ENCODE measurements around the gene ABCA7. TPM values are rescaled to one million over a fixed set of nuclear protein-coding genes. Genes with fewer than 3 reads are reported as not detected.

ABCA7 gene
- total RNA-seq, 1 donor from 2014 or later, result 16.3 TPM

DNA sequence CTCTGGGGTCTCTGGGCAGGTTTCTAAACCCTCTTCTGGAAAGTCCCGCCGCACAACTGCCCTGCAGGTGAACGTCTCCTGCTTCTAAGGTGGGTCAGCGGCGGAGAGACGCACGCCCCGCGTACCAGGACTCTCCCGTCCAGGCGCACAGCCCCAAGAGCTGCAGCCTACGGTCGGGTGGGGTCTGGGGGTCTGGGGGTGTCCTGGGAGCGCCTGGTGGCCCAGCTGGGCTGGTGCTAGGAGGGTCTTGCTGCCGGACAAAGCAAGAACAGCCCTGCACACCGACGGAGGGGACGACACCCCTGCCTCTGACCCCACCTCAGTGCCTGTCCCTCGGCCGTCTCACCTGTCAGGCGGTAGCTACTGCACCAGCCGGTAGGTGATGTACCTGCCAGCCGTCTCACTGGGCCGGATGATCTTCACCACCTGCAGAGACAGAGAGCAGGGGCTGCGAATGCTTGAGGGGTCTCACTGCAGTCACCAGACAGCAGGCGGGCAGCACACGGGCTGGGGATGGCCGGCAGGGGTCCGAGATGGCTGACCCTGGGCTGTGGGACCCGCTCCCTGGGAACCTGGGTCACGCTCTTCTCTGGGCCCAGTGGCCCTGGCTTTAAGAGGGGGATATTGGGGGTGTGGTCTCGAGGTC is 49.3 kb downstream of the ABCA7 start:
- TF ChIP-seq, protein P1, sequence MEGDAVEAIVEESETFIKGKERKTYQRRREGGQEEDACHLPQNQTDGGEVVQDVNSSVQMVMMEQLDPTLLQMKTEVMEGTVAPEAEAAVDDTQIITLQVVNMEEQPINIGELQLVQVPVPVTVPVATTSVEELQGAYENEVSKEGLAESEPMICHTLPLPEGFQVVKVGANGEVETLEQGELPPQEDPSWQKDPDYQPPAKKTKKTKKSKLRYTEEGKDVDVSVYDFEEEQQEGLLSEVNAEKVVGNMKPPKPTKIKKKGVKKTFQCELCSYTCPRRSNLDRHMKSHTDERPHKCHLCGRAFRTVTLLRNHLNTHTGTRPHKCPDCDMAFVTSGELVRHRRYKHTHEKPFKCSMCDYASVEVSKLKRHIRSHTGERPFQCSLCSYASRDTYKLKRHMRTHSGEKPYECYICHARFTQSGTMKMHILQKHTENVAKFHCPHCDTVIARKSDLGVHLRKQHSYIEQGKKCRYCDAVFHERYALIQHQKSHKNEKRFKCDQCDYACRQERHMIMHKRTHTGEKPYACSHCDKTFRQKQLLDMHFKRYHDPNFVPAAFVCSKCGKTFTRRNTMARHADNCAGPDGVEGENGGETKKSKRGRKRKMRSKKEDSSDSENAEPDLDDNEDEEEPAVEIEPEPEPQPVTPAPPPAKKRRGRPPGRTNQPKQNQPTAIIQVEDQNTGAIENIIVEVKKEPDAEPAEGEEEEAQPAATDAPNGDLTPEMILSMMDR (conservative IDR thresholded peaks at IDR 0.05), result no peak
- Mint-ChIP-seq H3K36me3 (ENCODE audit: low read depth) (peaks cover 3% of the 10 kb centered on the region), H3K27me3 (ENCODE audit: low read depth) (no peaks in the 10 kb centered on the region), H3K9me3 (no peaks in the 10 kb centered on the region), H3K4me1 (peaks cover 9% of the 10 kb centered on the region), H3K4me3 (no peak overlapping the region), H3K27ac (ENCODE audit: unreplicated experiment) (no peak overlapping the region)
- DNase-seq (ENCODE audit: low read depth, low spot score), result no peak

DNA sequence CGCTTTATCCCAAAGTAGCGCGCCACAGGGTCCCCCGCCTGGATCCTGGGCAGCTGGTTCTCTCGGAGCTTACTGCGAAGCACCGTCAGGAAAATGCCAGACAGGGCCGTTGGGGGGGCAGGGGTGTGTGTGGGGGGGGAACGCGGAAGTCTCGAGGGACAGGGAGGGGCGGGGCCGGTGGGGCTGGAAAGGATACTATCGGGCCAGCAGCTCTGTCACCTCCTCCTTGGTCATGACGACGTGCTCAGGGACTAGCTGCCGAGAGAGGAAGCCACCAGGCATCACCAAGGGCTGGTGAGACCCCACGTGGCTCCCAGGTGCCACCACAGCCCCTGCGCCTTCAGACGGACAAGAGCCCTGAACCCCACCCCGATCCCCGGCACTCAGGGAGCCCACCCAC is 50.0 kb downstream of the ABCA7 start:
- Mint-ChIP-seq H3K27me3 (ENCODE audit: low read depth) (no peaks in the 10 kb centered on the region), H3K4me3 (no peak overlapping the region), H3K36me3 (ENCODE audit: low read depth) (peaks cover 3% of the 10 kb centered on the region), H3K27ac (ENCODE audit: unreplicated experiment) (no peak overlapping the region), H3K4me1 (peaks cover 12% of the 10 kb centered on the region), H3K9me3 (no peaks in the 10 kb centered on the region)
- TF ChIP-seq, protein P1 (conservative IDR thresholded peaks at IDR 0.05), result no peak
- no peak for DNase-seq (ENCODE audit: low read depth, low spot score)

DNA sequence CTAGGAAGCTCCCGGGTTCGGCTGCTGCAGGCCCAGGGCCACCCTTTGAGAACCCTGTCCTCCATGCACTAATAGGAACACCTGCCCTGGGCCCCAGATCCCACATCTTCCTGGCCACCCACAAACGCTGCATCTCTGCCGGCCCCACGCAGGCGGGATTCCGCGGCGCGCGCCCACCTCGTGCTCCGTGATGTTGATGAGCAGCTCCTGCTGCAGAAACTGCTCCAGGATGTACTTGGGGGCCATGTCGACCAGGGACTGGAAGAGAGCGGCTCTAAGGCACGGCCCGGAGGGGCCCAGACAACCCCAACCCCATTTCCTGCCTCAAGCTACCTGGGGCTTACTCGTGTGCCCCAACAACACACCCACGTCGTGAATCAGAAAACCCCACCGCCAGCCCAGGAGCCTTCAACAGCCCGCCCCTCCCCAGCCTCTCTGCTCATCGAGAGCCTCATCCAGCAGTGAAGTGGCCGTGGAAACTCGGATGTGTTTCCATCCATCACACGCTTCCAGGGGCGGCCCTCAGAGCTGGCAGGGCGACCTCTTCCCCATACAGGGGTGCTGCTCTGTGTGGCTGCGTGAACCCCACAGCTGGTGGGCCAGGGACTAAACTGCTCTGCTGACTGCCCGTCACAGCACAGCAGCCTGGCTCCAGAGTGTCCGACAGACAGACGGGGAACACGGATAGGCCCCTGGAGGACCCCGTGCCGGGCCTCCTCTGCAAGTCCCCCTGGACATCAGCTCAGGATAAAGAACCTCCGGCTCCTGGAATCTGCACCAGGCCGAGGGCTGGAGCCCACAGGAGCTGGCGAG is 51.0 kb downstream of the ABCA7 start:
- no peak overlapping the region for H3K27ac Mint-ChIP-seq (ENCODE audit: unreplicated experiment)
- H3K9me3 Mint-ChIP-seq, result no peaks in the 10 kb centered on the region
- no peak overlapping the region for H3K4me3 Mint-ChIP-seq
- TF ChIP-seq, protein P1 (conservative IDR thresholded peaks at IDR 0.05), result no peak
- peaks cover 3% of the 10 kb centered on the region for H3K36me3 Mint-ChIP-seq (ENCODE audit: low read depth)
- H3K27me3 Mint-ChIP-seq (ENCODE audit: low read depth), result no peaks in the 10 kb centered on the region
- no peak for DNase-seq (ENCODE audit: low read depth, low spot score)
- H3K4me1 Mint-ChIP-seq, result peaks cover 20% of the 10 kb centered on the region

DNA sequence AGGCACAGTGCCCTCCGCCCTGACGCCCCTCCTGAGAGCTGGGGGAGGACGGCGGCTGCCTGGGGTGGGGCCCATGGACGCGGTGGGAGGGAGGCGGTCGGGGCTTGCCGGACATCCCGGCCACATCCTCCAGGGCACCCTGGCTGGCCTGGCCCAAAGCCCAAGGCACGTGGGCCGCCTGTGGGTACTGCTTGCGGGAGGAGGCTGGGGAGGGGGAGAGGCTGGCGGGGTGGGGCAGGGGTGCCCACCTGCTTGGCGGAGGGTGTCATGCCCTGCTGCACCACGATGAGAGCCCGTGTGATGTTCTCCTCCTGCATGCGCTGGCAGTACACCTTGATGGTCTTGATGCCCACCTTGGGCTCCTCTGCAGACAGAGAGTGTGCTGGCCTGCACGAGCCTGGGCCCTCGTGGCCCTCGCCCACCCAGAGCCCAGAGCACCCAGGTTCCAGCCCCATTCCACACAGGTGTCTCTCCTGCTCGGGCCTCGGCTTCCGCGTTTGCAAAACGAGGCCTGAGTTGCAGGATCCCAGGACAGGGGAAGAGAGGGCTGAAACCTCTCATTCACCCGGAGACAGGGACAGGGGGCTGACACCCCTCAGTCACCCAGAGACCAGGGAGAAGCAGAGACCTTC is 51.8 kb downstream of the ABCA7 start:
- H3K27ac Mint-ChIP-seq (ENCODE audit: unreplicated experiment), result no peak overlapping the region
- DNase-seq (ENCODE audit: low read depth, low spot score), result no peak
- H3K36me3 Mint-ChIP-seq (ENCODE audit: low read depth), result peaks cover 3% of the 10 kb centered on the region
- no peaks in the 10 kb centered on the region for H3K27me3 Mint-ChIP-seq (ENCODE audit: low read depth)
- H3K4me3 Mint-ChIP-seq, result peak overlapping the region; percentile 62
- TF ChIP-seq, protein P1 (conservative IDR thresholded peaks at IDR 0.05), result no peak
- peaks cover 22% of the 10 kb centered on the region for H3K4me1 Mint-ChIP-seq
- H3K9me3 Mint-ChIP-seq, result no peaks in the 10 kb centered on the region

DNA sequence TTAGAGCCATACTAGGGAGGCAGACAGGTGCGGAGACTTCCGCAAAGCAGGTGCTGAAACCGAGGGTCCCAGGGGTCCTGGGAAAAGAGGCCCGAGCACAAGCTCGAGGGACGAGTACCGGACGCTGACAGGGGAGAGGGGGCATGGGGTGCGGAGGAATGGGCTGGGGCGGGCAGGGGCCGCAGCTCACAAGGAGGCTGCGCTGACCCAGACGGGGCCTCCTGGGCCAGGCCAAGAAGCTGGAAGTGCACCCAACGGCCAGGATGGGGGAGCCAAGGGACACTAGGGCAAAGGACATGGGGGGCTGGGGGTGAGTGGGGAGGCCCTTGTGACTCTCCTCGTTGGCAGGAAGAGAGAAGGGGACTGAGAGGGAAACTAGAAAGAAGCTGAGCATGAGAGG is 53.4 kb downstream of the ABCA7 start:
- H3K27me3 Mint-ChIP-seq (ENCODE audit: low read depth), result no peaks in the 10 kb centered on the region
- H3K9me3 Mint-ChIP-seq, result no peaks in the 10 kb centered on the region
- no peak overlapping the region for H3K27ac Mint-ChIP-seq (ENCODE audit: unreplicated experiment)
- no peak for DNase-seq (ENCODE audit: low read depth, low spot score)
- H3K4me1 Mint-ChIP-seq, result peaks cover 27% of the 10 kb centered on the region
- TF ChIP-seq, protein P1 (conservative IDR thresholded peaks at IDR 0.05), result no peak
- no peaks in the 10 kb centered on the region for H3K36me3 Mint-ChIP-seq (ENCODE audit: low read depth)
- peak overlapping the region; percentile 99 for H3K4me3 Mint-ChIP-seq

Measured in neural crest cell (in vitro differentiated cells).